ENCODE data around the gene ELP5. TPM values are rescaled to one million over a fixed set of nuclear protein-coding genes. Genes with fewer than 3 reads are reported as not detected.

The ELP5 gene
- total and polyA plus RNA-seq, 10 of the 15 experiments (the other 5 are each of a cell fraction or from before 2014, with no cell fraction given) = 41.1 to 109 (median 77.5) TPM

DNA sequence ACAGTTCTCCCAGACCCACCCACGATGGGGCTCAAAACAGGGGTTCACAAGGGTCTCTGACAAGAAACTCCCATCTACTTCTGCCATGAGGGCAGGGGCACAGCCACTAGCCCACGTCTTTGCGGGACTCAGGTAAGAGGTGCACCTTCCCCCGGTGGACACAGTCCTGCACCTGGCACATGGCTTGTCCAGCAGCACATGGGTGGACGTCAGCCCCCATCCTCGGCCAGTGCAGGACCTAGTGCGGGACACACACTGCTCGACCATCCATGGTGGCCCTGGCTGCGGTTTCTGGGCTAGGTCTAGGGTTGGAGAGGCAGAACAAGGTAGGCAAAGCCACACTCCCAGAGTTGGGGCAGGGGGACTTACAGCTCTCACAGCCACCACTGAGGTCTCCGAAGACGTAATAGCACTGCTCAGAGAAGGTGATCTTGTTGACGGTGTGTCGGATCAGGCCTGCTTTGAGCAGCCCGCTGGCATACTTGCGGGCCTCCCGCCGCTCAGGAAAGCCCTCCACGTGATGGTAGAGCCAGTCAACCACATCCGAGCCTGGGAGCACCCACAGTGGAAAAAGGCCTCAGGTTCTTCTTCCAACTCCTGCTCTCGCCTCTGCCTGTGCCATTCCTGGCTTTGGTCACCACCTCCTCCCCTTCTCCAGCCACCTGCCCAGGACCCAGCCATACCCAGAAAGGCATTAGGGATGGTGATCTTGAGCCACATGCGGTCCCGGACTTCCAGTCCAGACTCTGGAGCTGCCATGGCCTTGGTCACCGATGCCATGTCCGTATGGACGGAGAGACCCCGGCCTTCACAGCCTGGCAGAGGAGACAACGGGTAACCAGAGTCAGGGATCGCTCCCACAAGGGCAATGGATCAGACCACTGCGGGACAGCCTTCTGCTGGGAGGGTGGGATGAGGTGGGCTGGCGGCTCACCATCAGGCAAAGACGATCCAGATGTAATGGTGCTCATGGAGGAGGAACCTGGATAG is 25.0 kb upstream of the ELP5 start:
- ATAC-seq (no peak), FAIRE-seq (no peak), DNase-seq (ENCODE audit: low read depth, low spot score) (no peak)
- no peaks in the 10 kb centered on the region for H4K20me1 ChIP-seq (ENCODE audit: control insufficient read depth, insufficient read depth)
- whole genome bisulfite sequencing (ENCODE audit: insufficient coverage, insufficient replicate concordance, low lambda C conversion rate, missing lambda C conversion rate) = 98% methylated on average over 31 of the region's 31 CpGs
- H3K27me3 ChIP-seq (replicated peaks in 1 of 2; ENCODE audit: control insufficient read depth in 2 of 2, insufficient read depth in 2 of 2, low read length in 1 of 2) = no peaks in the 10 kb centered on the region
- ChIA-PET CTCF (no interaction called here), POLR2A (no interaction called here), RAD21 (ENCODE audit: unreplicated experiment) (no interaction called here), SMC1A (ENCODE audit: uncharacterized antibody, unreplicated experiment) (no interaction called here)
- intact Hi-C loops (cut with micrococcal nuclease; ENCODE audit: unreplicated experiment) = no loop called here
- peaks cover 5% of the 10 kb centered on the region for H3K79me2 ChIP-seq (ENCODE audit: control insufficient read depth, insufficient read depth, low read length)
- no peak overlapping the region for H3K27ac ChIP-seq (ENCODE audit: control insufficient read depth, insufficient read depth)
- no peaks in the 10 kb centered on the region; the same call in 1 of the 2 replicates for H3K4me1 ChIP-seq (ENCODE audit: control insufficient read depth, insufficient read depth, low read length)
- H3K9me3 ChIP-seq (replicated peaks; ENCODE audit: control insufficient read depth, insufficient read depth, low read length) = no peaks in the 10 kb centered on the region
- peaks cover 27 to 31% of the 10 kb centered on the region in 2 experiments for H3K36me3 ChIP-seq (ENCODE audit: control insufficient read depth in 2 of 2, insufficient read depth in 2 of 2, low read length in 1 of 2)
- in situ Hi-C loops (cut with MboI) = no loop called here
- no peak overlapping the region for H3K9ac ChIP-seq (ENCODE audit: control insufficient read depth, insufficient read depth, low read length)
- no peak overlapping the region for H3K4me3 ChIP-seq
- no peak overlapping the region for H3K4me2 ChIP-seq (ENCODE audit: control insufficient read depth, insufficient read depth)
- no peak for TF ChIP-seq NR2C2 (IDR thresholded peaks at IDR 0.05; ENCODE audit: borderline replicate concordance, control insufficient read depth, insufficient read length, low read depth)
- no peak for TF ChIP-seq ZNF207 (IDR thresholded peaks at IDR 0.05; ENCODE audit: borderline replicate concordance)
- TF ChIP-seq HCFC1 (IDR thresholded peaks at IDR 0.05; ENCODE audit: low read length) = no peak
- TF ChIP-seq POLR2A (IDR thresholded peaks at IDR 0.05; ENCODE audit: low read depth, low read length) = no peak
- TF ChIP-seq CBX5 (IDR thresholded peaks at IDR 0.05; ENCODE audit: low read depth) = no peak
- TF ChIP-seq YBX1 (IDR thresholded peaks at IDR 0.05) = no peak
- no peak for TF ChIP-seq POLR2AphosphoS2 (IDR thresholded peaks at IDR 0.05; ENCODE audit: low read depth, low read length)
- no peak overlapping the region for H2AFZ ChIP-seq (ENCODE audit: control insufficient read depth, low read depth, low read length)
- no TSS peak for BruUV-seq (replicated peaks)

DNA sequence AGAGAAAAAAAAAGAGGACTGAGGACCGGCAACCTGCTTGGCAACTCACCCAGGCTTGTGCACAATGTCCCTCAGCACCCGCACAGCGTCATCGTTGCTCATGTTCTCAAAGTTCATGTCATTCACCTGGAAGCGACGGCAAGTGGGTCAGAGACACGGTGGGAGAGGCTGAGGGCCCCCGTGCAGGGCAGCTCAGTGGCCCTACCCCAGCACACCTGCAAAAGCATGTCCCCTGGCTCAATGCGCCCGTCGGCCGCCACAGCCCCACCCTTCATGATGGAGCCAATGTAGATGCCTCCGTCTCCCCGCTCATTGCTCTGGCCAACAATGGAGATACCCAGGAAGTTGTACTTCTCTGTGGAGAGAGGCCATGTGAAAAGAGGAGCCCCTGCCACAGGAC is 23.1 kb upstream of the ELP5 start:
- no peak overlapping the region for H3K4me3 ChIP-seq
- FAIRE-seq (no peak), DNase-seq (ENCODE audit: low read depth, low spot score) (no peak), ATAC-seq (no peak)
- in situ Hi-C loops (cut with MboI) (no loop called here), intact Hi-C loops (cut with micrococcal nuclease; ENCODE audit: unreplicated experiment) (no loop called here)
- no peaks in the 10 kb centered on the region for H3K27me3 ChIP-seq (replicated peaks in 1 of 2; ENCODE audit: control insufficient read depth in 2 of 2, insufficient read depth in 2 of 2, low read length in 1 of 2)
- H3K79me2 ChIP-seq (ENCODE audit: control insufficient read depth, insufficient read depth, low read length) = peaks cover 23% of the 10 kb centered on the region
- BruUV-seq (replicated peaks) = no TSS peak
- H3K9ac ChIP-seq (ENCODE audit: control insufficient read depth, insufficient read depth, low read length) = no peak overlapping the region
- POLR2A ChIA-PET = no interaction called here
- no peak overlapping the region for H3K4me2 ChIP-seq (ENCODE audit: control insufficient read depth, insufficient read depth)
- RAD21 ChIA-PET (ENCODE audit: unreplicated experiment) = no interaction called here
- peaks cover 19 to 20% of the 10 kb centered on the region in 2 experiments for H3K36me3 ChIP-seq (ENCODE audit: control insufficient read depth in 2 of 2, insufficient read depth in 2 of 2, low read length in 1 of 2)
- WGBS (ENCODE audit: insufficient coverage, insufficient replicate concordance, low lambda C conversion rate, missing lambda C conversion rate) = 94% methylated on average over 14 of the region's 14 CpGs
- H3K9me3 ChIP-seq (replicated peaks; ENCODE audit: control insufficient read depth, insufficient read depth, low read length) = no peaks in the 10 kb centered on the region
- H4K20me1 ChIP-seq (ENCODE audit: control insufficient read depth, insufficient read depth) = no peaks in the 10 kb centered on the region
- no peak overlapping the region for H3K27ac ChIP-seq (ENCODE audit: control insufficient read depth, insufficient read depth)
- CTCF ChIA-PET = no interaction called here
- SMC1A ChIA-PET (ENCODE audit: uncharacterized antibody, unreplicated experiment) = no interaction called here
- H2AFZ ChIP-seq (ENCODE audit: control insufficient read depth, low read depth, low read length) = no peak overlapping the region
- peaks cover 6% of the 10 kb centered on the region for H3K4me1 ChIP-seq (ENCODE audit: control insufficient read depth, insufficient read depth, low read length)
- TF ChIP-seq FOXK2 (IDR thresholded peaks at IDR 0.05) = no peak
- TF ChIP-seq SMARCA5 (IDR thresholded peaks at IDR 0.05) = no peak
- TF ChIP-seq KLF5 (IDR thresholded peaks at IDR 0.05; ENCODE audit: partially characterized antibody) = no peak
- TF ChIP-seq NFYA (IDR thresholded peaks at IDR 0.05; ENCODE audit: borderline replicate concordance, low read depth, low read length) = no peak
- TF ChIP-seq ASH2L (IDR thresholded peaks at IDR 0.05; ENCODE audit: borderline replicate concordance, low read depth) = no peak
- TF ChIP-seq, protein P1, sequence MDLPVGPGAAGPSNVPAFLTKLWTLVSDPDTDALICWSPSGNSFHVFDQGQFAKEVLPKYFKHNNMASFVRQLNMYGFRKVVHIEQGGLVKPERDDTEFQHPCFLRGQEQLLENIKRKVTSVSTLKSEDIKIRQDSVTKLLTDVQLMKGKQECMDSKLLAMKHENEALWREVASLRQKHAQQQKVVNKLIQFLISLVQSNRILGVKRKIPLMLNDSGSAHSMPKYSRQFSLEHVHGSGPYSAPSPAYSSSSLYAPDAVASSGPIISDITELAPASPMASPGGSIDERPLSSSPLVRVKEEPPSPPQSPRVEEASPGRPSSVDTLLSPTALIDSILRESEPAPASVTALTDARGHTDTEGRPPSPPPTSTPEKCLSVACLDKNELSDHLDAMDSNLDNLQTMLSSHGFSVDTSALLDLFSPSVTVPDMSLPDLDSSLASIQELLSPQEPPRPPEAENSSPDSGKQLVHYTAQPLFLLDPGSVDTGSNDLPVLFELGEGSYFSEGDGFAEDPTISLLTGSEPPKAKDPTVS (IDR thresholded peaks at IDR 0.05; ENCODE audit: low read depth, low read length) = no peak
- TF ChIP-seq SMAD1 (IDR thresholded peaks at IDR 0.05; ENCODE audit: low read depth, partially characterized antibody) = no peak
- TF ChIP-seq, protein P2, sequence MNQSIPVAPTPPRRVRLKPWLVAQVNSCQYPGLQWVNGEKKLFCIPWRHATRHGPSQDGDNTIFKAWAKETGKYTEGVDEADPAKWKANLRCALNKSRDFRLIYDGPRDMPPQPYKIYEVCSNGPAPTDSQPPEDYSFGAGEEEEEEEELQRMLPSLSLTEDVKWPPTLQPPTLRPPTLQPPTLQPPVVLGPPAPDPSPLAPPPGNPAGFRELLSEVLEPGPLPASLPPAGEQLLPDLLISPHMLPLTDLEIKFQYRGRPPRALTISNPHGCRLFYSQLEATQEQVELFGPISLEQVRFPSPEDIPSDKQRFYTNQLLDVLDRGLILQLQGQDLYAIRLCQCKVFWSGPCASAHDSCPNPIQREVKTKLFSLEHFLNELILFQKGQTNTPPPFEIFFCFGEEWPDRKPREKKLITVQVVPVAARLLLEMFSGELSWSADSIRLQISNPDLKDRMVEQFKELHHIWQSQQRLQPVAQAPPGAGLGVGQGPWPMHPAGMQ (IDR thresholded peaks at IDR 0.05; ENCODE audit: borderline replicate concordance) = no peak
- TF ChIP-seq SREBF1 (IDR thresholded peaks at IDR 0.05; ENCODE audit: low read length) = no peak
- no peak for TF ChIP-seq IRF4 (IDR thresholded peaks at IDR 0.05; ENCODE audit: low read depth, low read length)
